Measurements from ENCODE around the gene CD163L1. TPM values are rescaled to one million over a fixed set of nuclear protein-coding genes. Genes with fewer than 3 reads are reported as not detected.

Gene CD163L1
- total RNA-seq, 2 donors from 2014 or later, result 0.24 to 0.37 TPM

GRCh38 chr12:7399089-7399488 is 44.9 kb downstream of the CD163L1 start:
- Histone ChIP-seq H3K4me1 (no peaks in the 10 kb centered on the region), H3K36me3 (no peaks in the 10 kb centered on the region), H3K27ac (no peak overlapping the region), H3K9me3 (no peaks in the 10 kb centered on the region), H3K27me3 (no peaks in the 10 kb centered on the region), H3K4me3 (no peak overlapping the region)
- no peak for DNase-seq (ENCODE audit: low spot score)
- no peak for TF ChIP-seq CTCF (IDR thresholded peaks at IDR 0.05)

DNA sequence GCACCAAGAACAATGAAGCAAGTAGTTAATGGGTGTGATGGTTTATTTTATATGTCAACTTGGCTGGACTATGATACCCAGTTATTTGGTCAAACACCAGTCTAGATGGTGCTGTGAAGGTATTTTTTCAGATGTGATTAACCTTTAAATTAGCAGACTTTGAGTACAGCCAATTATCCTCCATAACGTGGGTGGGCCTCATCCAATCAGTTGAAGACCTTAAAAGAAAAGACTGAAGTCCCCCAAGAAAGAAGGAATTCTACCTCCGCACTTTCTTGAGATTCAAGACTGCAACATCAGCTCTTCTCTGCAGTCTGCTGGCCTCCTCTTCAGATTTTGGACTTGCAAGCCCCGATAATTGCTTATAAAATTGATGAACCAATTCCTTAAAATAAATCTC is 47.5 kb downstream of the CD163L1 start:
- no peaks in the 10 kb centered on the region for H3K27me3 ChIP-seq
- H3K9me3 ChIP-seq, result no peaks in the 10 kb centered on the region
- no peaks in the 10 kb centered on the region for H3K4me1 ChIP-seq
- no peak for TF ChIP-seq CTCF (IDR thresholded peaks at IDR 0.05)
- H3K27ac ChIP-seq, result no peak overlapping the region
- no peaks in the 10 kb centered on the region for H3K36me3 ChIP-seq
- H3K4me3 ChIP-seq, result no peak overlapping the region
- DNase-seq (ENCODE audit: low spot score), result no peak

DNA sequence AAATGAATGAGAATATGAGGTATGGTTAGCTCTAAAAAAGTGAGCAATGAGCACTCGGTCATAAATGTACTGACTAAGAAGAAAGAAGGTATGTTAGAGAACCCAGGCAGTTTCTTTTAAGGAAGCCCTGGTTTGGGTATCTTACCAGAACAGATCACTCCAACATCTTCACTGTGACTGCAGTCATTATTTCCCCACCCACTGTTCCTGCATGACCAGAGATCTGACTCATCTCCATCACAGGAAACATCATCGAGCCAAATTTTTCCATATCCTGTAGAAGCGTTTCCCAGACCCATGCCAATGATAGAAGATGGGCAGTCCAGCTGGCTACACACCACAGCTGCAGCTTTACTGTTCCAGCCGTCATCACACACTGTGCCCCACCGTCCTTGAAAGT is 48.0 kb downstream of the CD163L1 start:
- Histone ChIP-seq H3K4me3 (no peak overlapping the region), H3K9me3 (no peaks in the 10 kb centered on the region), H3K36me3 (no peaks in the 10 kb centered on the region), H3K4me1 (no peaks in the 10 kb centered on the region), H3K27me3 (no peaks in the 10 kb centered on the region), H3K27ac (no peak overlapping the region)
- TF ChIP-seq CTCF (IDR thresholded peaks at IDR 0.05), result no peak
- no peak for DNase-seq (ENCODE audit: low spot score)

DNA sequence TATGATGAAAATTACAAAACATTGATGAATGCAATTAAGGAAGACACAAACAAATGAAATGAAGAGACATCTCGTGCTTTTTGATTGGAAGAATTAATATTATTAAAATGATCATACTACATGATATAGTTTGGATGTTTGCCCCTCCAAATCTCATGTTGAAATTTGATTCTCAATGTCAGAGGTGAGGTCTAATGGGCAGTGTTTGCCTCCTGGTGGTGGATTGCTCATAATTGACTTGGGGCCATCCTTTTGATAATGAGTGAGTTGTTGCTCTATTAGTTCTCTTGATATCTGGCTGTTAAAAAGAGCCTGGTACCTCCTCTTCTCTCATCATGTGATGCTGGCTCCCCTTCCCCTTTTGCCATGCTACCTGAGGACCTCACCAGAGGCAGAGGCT is 56.7 kb downstream of the CD163L1 start:
- Histone ChIP-seq H3K36me3 (no peaks in the 10 kb centered on the region), H3K9me3 (peaks cover 7 to 9% of the 10 kb centered on the region in 2 donors), H3K4me1 (no peaks in the 10 kb centered on the region), H3K27ac (no peak overlapping the region), H3K4me3 (no peak overlapping the region), H3K27me3 (no peaks in the 10 kb centered on the region)
- no peak for DNase-seq (ENCODE audit: low spot score)
- no peak for TF ChIP-seq CTCF (IDR thresholded peaks at IDR 0.05)

- H3K27ac ChIP-seq, result no peak overlapping the region
- H3K4me3 ChIP-seq, result no peak overlapping the region
- H3K9me3 ChIP-seq, result peaks cover 7 to 9% of the 10 kb centered on the region in 2 donors
- no peaks in the 10 kb centered on the region for H3K36me3 ChIP-seq
- no peaks in the 10 kb centered on the region for H3K27me3 ChIP-seq
- DNase-seq (ENCODE audit: low spot score), result no peak
- no peaks in the 10 kb centered on the region for H3K4me1 ChIP-seq
- no peak for TF ChIP-seq CTCF (IDR thresholded peaks at IDR 0.05)
Measured at GRCh38 chr12:7383157-7383556, 60.8 kb downstream of the CD163L1 start.

DNA sequence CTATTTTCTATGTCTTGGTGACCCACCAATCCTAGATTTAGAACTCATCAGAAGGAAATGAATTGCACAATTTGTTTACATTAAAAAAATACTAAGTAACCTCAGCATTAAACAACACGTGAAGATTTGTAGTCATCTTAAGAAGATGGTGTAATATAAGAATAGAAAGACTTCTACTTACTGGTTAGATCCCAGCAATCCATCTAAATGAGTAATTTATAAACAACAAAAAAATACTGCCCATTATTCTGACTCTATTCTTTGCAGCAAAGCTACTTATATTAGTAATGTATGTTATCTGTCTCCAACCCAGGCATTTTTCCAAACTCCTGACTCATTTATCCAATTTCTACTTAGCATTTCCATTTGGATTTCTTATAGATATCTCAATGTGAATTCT is 67.8 kb downstream of the CD163L1 start:
- no peak overlapping the region for H3K27ac ChIP-seq
- no peaks in the 10 kb centered on the region for H3K36me3 ChIP-seq
- no peak overlapping the region for H3K4me3 ChIP-seq
- no peaks in the 10 kb centered on the region for H3K27me3 ChIP-seq
- H3K9me3 ChIP-seq, result no peaks in the 10 kb centered on the region
- DNase-seq (ENCODE audit: low spot score), result no peak
- no peak for TF ChIP-seq CTCF (IDR thresholded peaks at IDR 0.05)
- no peaks in the 10 kb centered on the region for H3K4me1 ChIP-seq
